Measurements from ENCODE around the gene SUB1.

SUB1 gene

DNA sequence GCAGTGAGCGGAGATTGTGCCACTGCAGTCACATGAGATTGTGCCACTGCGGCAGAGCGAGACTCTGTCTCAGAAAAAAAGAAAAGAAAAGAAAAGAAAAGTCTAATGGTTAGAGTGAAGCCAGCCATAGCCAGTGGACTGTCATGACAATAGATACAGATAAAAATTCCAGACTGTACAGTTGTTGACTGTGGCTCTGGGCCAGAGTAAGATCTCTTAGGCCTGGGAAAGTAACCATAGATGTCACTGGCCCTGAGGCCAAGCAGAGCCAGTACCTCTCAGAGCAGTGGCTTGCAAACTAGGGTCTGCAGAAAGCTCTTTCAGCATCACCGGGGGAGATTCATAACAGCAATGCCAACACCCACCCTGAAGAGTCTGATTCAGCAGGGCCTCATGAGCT is 44.1 kb upstream of the SUB1 start:
- H3K27me3 ChIP-seq (ENCODE audit: insufficient read depth, low read depth, severe bottlenecking) = peaks cover 77% of the 10 kb centered on the region
- TF ChIP-seq, protein P1, sequence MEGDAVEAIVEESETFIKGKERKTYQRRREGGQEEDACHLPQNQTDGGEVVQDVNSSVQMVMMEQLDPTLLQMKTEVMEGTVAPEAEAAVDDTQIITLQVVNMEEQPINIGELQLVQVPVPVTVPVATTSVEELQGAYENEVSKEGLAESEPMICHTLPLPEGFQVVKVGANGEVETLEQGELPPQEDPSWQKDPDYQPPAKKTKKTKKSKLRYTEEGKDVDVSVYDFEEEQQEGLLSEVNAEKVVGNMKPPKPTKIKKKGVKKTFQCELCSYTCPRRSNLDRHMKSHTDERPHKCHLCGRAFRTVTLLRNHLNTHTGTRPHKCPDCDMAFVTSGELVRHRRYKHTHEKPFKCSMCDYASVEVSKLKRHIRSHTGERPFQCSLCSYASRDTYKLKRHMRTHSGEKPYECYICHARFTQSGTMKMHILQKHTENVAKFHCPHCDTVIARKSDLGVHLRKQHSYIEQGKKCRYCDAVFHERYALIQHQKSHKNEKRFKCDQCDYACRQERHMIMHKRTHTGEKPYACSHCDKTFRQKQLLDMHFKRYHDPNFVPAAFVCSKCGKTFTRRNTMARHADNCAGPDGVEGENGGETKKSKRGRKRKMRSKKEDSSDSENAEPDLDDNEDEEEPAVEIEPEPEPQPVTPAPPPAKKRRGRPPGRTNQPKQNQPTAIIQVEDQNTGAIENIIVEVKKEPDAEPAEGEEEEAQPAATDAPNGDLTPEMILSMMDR (IDR thresholded peaks at IDR 0.05; ENCODE audit: low read depth, low read length) = no peak
- no peak overlapping the region for H3K4me3 ChIP-seq (ENCODE audit: low read depth, low read length)
- no peaks in the 10 kb centered on the region for H3K36me3 ChIP-seq
- no peak overlapping the region for H3K27ac ChIP-seq
- DNase-seq = no peak
- H3K9me3 ChIP-seq (ENCODE audit: severe bottlenecking) = peaks cover 2% of the 10 kb centered on the region

DNA sequence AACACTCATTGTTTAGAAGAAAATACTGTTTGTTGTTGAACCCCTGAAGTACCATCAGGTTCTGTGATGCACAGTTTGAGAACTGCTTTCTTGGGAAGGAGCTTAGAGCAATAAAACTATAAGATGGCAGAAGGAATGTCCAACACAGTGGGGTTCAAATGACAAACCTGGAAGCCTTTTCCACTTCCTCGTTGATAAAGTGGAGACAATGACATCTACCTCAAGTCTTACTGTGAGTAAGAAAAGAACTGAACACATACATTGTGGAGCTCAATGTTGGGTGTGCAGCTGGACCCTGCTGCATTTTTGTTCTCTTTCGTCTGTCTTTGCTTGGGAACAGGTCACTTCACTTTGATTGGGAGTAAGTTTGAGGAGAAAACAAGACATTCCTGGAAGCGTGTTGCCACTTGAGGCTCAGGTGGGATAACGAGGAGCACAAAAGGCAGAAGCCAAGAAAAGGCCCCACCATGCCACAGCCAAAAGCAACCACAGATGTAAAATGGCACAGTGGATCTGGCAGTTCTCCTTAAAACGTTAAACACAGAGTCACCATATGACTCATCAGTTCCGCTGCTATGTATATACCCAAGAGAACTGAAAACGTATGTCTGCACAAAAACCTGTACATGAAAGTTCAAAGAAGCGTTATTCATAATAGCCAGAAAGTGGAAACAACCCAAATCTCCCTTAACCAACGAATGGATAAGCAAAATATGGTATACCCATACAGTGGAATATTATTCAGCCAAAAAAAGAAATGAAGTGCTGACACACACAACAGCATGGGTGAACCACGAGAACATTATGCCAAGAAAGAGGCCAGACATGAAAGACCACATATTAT is 42.9 kb upstream of the SUB1 start:
- Histone ChIP-seq H3K36me3 (no peaks in the 10 kb centered on the region), H3K4me3 (ENCODE audit: low read depth, low read length) (no peak overlapping the region), H3K27ac (no peak overlapping the region), H3K9me3 (ENCODE audit: severe bottlenecking) (peaks cover 2% of the 10 kb centered on the region), H3K27me3 (ENCODE audit: insufficient read depth, low read depth, severe bottlenecking) (peaks cover 80% of the 10 kb centered on the region)
- TF ChIP-seq, protein P1 (IDR thresholded peaks at IDR 0.05; ENCODE audit: low read depth, low read length) = no peak
- no peak for DNase-seq

DNA sequence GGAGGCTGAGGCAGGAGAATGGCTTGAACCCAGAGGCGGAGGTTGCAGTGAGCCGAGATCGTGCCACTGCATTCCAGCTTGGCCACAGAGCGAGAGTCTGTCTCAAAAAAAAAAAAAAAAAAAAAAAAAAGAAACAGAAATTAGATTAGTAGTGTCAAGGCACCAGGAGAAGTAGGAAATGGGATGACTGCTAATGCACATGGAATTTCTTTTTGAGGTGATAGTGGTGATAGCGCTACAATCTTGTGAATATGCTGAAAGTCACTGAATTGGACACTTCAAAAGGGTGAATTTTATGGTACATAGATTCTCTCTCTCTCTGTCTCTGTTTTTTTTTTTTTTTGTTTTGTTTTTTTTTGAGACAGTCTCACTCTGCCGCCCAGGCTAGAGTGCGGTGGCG is 42.1 kb upstream of the SUB1 start:
- Histone ChIP-seq H3K27me3 (ENCODE audit: insufficient read depth, low read depth, severe bottlenecking) (peaks cover 82% of the 10 kb centered on the region), H3K9me3 (ENCODE audit: severe bottlenecking) (peaks cover 2% of the 10 kb centered on the region), H3K27ac (no peak overlapping the region), H3K36me3 (no peaks in the 10 kb centered on the region), H3K4me3 (ENCODE audit: low read depth, low read length) (no peak overlapping the region)
- DNase-seq = no peak
- TF ChIP-seq, protein P1 (IDR thresholded peaks at IDR 0.05; ENCODE audit: low read depth, low read length) = no peak

DNA sequence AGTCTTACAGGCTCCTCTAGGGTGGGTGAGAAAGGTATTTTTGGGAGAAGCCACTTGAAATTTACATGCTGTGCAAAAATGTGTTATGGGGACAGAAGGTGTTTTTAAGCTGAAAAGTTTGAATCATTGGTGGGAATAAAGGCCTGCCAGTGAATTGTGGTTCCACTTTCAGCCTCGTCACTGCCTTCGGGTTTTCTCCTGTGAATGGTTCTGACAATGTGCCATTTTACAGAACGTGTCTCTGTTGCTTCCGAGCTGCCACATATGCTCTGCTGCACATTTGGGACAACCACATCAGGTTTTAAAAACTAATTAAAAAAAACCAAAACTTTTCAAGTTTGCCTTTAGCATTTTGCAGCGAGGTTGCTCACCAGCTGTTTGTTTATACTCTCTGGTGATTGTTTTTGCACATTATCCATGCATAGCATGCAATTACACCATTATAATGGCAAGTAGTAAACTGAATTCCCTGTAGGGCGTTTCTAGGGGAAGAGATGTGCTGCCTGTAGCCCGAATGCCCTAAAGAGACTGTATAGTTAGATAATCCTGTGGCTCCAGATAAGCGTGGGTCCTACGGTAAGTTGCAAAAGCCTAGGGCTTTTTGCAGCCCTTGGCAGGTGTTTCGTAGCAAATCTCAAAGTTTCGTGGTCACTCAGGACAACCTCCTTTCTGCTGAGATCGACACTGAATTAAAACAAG is 40.1 kb upstream of the SUB1 start:
- no peak for DNase-seq
- no peak overlapping the region for H3K27ac ChIP-seq
- TF ChIP-seq, protein P1 (IDR thresholded peaks at IDR 0.05; ENCODE audit: low read depth, low read length) = no peak
- peaks cover 2% of the 10 kb centered on the region for H3K9me3 ChIP-seq (ENCODE audit: severe bottlenecking)
- H3K27me3 ChIP-seq (ENCODE audit: insufficient read depth, low read depth, severe bottlenecking) = peaks cover 79% of the 10 kb centered on the region
- H3K4me3 ChIP-seq (ENCODE audit: low read depth, low read length) = no peak overlapping the region
- H3K36me3 ChIP-seq = no peaks in the 10 kb centered on the region

DNA sequence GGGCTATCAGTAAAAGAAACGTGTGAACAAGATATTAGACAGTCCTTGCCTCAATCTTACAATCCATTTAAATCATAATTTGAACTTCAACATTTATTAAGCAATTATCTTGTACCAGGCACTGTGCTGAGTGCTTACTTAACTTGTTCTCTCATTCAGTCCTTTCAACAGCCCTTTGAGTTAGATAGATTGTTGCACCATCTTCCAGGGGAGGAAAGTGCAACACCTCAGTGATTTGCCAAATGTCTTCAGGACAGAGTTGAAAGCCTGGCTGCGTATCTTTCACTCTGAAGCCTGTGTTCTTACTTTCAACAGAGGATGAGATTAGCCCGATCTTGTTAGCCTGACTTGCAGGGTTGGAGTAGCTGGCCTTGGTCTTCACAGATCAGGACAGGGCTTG is 34.2 kb upstream of the SUB1 start:
- H3K4me3 ChIP-seq (ENCODE audit: low read depth, low read length) = no peak overlapping the region
- H3K27me3 ChIP-seq (ENCODE audit: insufficient read depth, low read depth, severe bottlenecking) = peaks cover 66% of the 10 kb centered on the region
- no peak overlapping the region for H3K27ac ChIP-seq
- H3K36me3 ChIP-seq = no peaks in the 10 kb centered on the region
- H3K9me3 ChIP-seq (ENCODE audit: severe bottlenecking) = peaks cover 10% of the 10 kb centered on the region
- no peak for DNase-seq
- TF ChIP-seq, protein P1 (IDR thresholded peaks at IDR 0.05; ENCODE audit: low read depth, low read length) = no peak

Data from WERI-Rb-1 (cell line).